Neural progenitor cell (in vitro differentiated cells): Measurements from ENCODE around the gene PSAPL1. TPM values are rescaled to one million over a fixed set of nuclear protein-coding genes. Genes with fewer than 3 reads are reported as not detected.

ENCODE experiments used
- DNase-seq: peaks from one replicate; pipeline ENCODE4 v3.0.0-alpha.2; 2016; ENCODE audit warnings: low spot score
- H2AFZ ChIP-seq: fragments of 200-600 bp; sonication (generic); replicated peaks from 2 replicates; pipeline ENCODE4 v1.6.1; 2016; ENCODE audit warnings: antibody characterized with exemption
- H3F3A ChIP-seq: fragments of 200-600 bp; sonication (generic); 2 replicates; pipeline ENCODE4 v1.6.1; 2016; ENCODE audit warnings: antibody characterized with exemption, low read depth
- H3K27ac ChIP-seq: fragments of 200-600 bp; sonication (generic); 2 replicates; pipeline ENCODE4 v1.5.1; 2016; ENCODE audit warnings: mild to moderate bottlenecking
- H3K27me3 ChIP-seq: fragments of 200-600 bp; sonication (generic); 2 replicates; pipeline ENCODE4 v1.6.1; 2016; ENCODE audit warnings: mild to moderate bottlenecking, moderate library complexity
- H3K36me3 ChIP-seq: fragments of 200-600 bp; sonication (generic); 2 replicates; pipeline ENCODE4 v1.5.1; 2016
- H3K4me1 ChIP-seq: fragments of 200-600 bp; sonication (generic); 2 replicates; pipeline ENCODE4 v1.6.1; 2016; ENCODE audit warnings: mixed run types
- H3K4me2 ChIP-seq: fragments of 200-600 bp; sonication (generic); 2 replicates; pipeline ENCODE4 v1.6.1; 2016
- H3K4me3 ChIP-seq: fragments of 200-600 bp; sonication (generic); 2 replicates; pipeline ENCODE4 v1.5.1; 2016
- H3K79me2 ChIP-seq: fragments of 200-600 bp; sonication (generic); 2 replicates; pipeline ENCODE4 v1.6.1; 2016; ENCODE audit warnings: low read depth
- H3K9ac ChIP-seq: fragments of 200-600 bp; sonication (generic); 2 replicates; pipeline ENCODE4 v1.6.1; 2016
- H3K9me3 ChIP-seq: fragments of 200-600 bp; sonication (generic); 2 replicates; pipeline ENCODE4 v1.5.1; 2016; ENCODE audit warnings: low read depth
- H4K20me1 ChIP-seq: fragments of 200-600 bp; sonication (generic); 2 replicates; pipeline ENCODE4 v1.6.1; 2016; ENCODE audit warnings: low read depth
- H3K27ac Mint-ChIP-seq: 3 replicates; pipeline ENCODE4 v1.8.0; 2021; ENCODE audit warnings: mixed read lengths
- H3K27me3 Mint-ChIP-seq: 2 replicates; pipeline ENCODE4 v1.8.0; 2022; ENCODE audit warnings: low read depth, mild to moderate bottlenecking, inconsistent platforms, moderate library complexity, mixed read lengths; ENCODE audit not compliant: insufficient read depth
- H3K36me3 Mint-ChIP-seq: 3 replicates; pipeline ENCODE4 v1.8.0; 2021; ENCODE audit warnings: mixed read lengths
- H3K4me1 Mint-ChIP-seq: 3 replicates; pipeline ENCODE4 v1.8.0; 2021; ENCODE audit warnings: mixed read lengths
- H3K4me3 Mint-ChIP-seq: 3 replicates; pipeline ENCODE4 v1.8.0; 2021; ENCODE audit warnings: mild to moderate bottlenecking, moderate library complexity, mixed read lengths
- H3K9me3 Mint-ChIP-seq: 3 replicates; pipeline ENCODE4 v1.8.0; 2020; ENCODE audit warnings: mixed read lengths
- EZH2 ChIP-seq: fragments of 200-600 bp; sonication (generic); IDR thresholded peaks from 2 replicates; pipeline ENCODE4 v1.6.1; 2017; ENCODE audit warnings: antibody characterized with exemption, mild to moderate bottlenecking, moderate library complexity
- EZH2phosphoT487 ChIP-seq: fragments of 200-600 bp; sonication (generic); IDR thresholded peaks from 2 replicates; pipeline ENCODE4 v1.6.1; 2017; ENCODE audit warnings: antibody characterized with exemption
- total RNA-seq: library from RNA; depleted of rRNA; stranded (reverse); fragments of >200 nt; gene quantifications from 2 replicates; pipeline ENCODE4 v1.2.3, GENCODE V29; 2015; ENCODE audit warnings: low replicate concordance
- TF ChIP-seq, protein P1 (sequence below): fragments of 200-600 bp; sonication (generic); IDR thresholded peaks from 2 replicates; pipeline ENCODE4 v1.5.1; 2017; ENCODE audit warnings: antibody characterized with exemption, mild to moderate bottlenecking

Gene PSAPL1
- total RNA-seq, 1 donor from 2014 or later, result not detected

DNA sequence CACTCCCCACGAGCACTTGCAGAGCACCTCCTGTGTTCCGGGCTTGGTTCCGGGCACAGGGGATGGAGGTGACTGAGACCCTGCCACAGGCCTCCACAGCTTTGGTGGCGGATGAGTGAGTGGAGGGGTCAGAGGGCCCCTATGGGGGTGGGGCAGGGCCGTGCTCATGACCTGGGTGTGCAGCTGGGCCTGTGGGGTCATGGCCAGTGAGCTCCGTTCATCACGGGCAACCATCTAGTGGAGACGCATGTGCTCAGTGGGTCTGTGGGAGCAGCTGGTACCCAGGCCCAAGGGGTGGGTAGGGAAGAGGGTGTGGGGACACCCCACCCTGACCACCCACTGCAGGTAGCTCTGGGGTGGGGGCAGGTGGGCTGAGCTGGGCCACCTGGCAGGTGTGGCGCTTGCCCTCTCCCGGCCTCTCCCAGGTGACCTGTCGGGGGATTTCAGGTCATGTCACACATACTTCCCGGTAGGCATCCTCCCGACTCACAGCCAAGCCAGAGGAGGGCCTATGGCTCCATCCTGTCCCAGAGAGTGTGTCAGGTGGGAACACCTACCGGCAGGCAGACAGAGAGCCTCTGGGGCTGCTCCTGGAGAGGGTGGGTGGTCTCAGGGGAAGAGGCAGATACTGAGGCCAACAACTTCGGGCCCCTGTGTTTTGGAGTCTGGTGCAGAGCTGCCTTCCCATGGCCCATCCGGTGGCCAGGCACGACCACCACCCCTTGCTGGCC lies 3.6 kb downstream of the PSAPL1 start:
- no peak overlapping the region for H3K4me3 Mint-ChIP-seq
- Histone ChIP-seq H3K79me2 (no peaks in the 10 kb centered on the region), H4K20me1 (peaks cover 15% of the 10 kb centered on the region), H3K9ac (no peak overlapping the region), H3K27me3 (no peaks in the 10 kb centered on the region), H3K27ac (no peak overlapping the region), H3K9me3 (no peaks in the 10 kb centered on the region), H3K4me1 (peaks cover 34% of the 10 kb centered on the region), H3F3A (no peaks in the 10 kb centered on the region), H3K4me2 (no peak overlapping the region), H3K36me3 (no peaks in the 10 kb centered on the region), H3K4me3 (no peak overlapping the region), H2AFZ (no peak overlapping the region)
- peaks cover 43% of the 10 kb centered on the region for H3K4me1 Mint-ChIP-seq
- H3K36me3 Mint-ChIP-seq, result no peaks in the 10 kb centered on the region
- no peak for TF ChIP-seq EZH2
- TF ChIP-seq EZH2phosphoT487, result no peak
- TF ChIP-seq, protein P1, sequence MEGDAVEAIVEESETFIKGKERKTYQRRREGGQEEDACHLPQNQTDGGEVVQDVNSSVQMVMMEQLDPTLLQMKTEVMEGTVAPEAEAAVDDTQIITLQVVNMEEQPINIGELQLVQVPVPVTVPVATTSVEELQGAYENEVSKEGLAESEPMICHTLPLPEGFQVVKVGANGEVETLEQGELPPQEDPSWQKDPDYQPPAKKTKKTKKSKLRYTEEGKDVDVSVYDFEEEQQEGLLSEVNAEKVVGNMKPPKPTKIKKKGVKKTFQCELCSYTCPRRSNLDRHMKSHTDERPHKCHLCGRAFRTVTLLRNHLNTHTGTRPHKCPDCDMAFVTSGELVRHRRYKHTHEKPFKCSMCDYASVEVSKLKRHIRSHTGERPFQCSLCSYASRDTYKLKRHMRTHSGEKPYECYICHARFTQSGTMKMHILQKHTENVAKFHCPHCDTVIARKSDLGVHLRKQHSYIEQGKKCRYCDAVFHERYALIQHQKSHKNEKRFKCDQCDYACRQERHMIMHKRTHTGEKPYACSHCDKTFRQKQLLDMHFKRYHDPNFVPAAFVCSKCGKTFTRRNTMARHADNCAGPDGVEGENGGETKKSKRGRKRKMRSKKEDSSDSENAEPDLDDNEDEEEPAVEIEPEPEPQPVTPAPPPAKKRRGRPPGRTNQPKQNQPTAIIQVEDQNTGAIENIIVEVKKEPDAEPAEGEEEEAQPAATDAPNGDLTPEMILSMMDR, result no peak
- H3K9me3 Mint-ChIP-seq, result no peaks in the 10 kb centered on the region
- H3K27ac Mint-ChIP-seq, result peak overlapping the region; percentile 66
- H3K27me3 Mint-ChIP-seq, result peaks cover 7% of the 10 kb centered on the region
- no peak for DNase-seq

DNA sequence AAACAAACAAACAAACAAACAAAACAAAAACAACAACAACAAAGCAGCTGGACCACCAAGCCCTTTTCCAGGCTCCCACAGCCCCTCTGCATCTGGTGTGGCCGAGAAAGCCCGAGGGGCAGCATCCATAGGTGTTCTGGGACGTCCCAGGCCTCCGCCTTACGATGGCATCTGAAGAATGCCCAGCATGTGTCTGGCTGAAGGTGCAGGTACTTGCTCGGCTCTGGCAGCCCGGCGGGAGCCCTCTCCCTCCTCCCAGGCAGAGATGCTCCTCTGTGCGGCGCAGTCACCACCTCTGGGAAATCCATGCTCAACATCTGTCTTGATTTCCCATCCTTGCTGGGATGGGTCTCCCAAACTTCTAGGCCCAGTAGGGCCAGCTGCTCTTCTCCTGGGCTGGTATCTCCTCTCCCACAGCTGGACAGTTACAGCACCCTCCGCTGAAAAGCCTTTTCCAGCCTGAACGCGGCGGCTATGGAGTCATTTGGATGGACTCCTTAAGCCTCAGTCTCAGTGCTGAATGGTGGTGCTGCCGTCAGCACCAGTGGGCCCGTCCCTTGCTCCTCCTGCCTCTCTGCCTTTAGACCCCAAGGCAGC lies 4.3 kb downstream of the PSAPL1 start:
- no peak overlapping the region for H3K9ac ChIP-seq
- H3K27me3 Mint-ChIP-seq, result peaks cover 7% of the 10 kb centered on the region
- H3K4me3 ChIP-seq, result no peak overlapping the region
- H3K4me2 ChIP-seq, result no peak overlapping the region
- H3K79me2 ChIP-seq, result no peaks in the 10 kb centered on the region
- no peak overlapping the region for H3K4me3 Mint-ChIP-seq
- H3K27ac ChIP-seq, result no peak overlapping the region
- H4K20me1 ChIP-seq, result peaks cover 15% of the 10 kb centered on the region
- peak overlapping the region; percentile 66 for H3K27ac Mint-ChIP-seq
- TF ChIP-seq, protein P1, result no peak
- TF ChIP-seq EZH2phosphoT487, result no peak
- no peaks in the 10 kb centered on the region for H3K36me3 Mint-ChIP-seq
- no peaks in the 10 kb centered on the region for H3K9me3 ChIP-seq
- H3K4me1 ChIP-seq, result peaks cover 34% of the 10 kb centered on the region
- no peaks in the 10 kb centered on the region for H3K27me3 ChIP-seq
- H3K4me1 Mint-ChIP-seq, result peaks cover 38% of the 10 kb centered on the region
- H3F3A ChIP-seq, result no peaks in the 10 kb centered on the region
- H3K36me3 ChIP-seq, result no peaks in the 10 kb centered on the region
- peak; percentile 49 for DNase-seq
- no peak overlapping the region for H2AFZ ChIP-seq
- no peaks in the 10 kb centered on the region for H3K9me3 Mint-ChIP-seq

DNA sequence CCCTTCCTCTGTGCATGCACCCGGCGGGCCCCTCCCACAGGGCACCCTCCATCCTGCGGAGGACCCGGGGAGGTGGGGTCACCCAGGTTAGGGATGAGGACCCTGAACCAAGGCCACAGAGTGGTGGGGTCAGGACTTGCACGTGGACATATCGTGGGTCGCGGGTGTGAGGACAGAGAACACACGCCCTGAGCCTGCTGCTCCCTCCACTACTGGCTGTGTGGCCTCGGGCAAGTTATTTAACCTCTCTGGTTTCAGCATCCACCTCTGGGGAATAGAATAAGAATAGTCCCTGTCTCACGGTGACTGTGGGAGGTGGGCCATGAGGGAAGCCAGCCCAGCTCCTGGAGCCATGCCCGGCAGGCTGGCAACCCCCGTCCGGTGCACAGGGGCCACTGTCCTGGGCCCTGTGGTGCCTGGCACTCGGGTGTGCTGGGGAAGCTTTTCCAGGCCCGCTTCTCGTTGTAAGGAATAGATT lies 5.1 kb downstream of the PSAPL1 start:
- Mint-ChIP-seq H3K9me3 (no peaks in the 10 kb centered on the region), H3K4me1 (peaks cover 33% of the 10 kb centered on the region), H3K4me3 (no peak overlapping the region), H3K27me3 (peaks cover 3% of the 10 kb centered on the region), H3K36me3 (no peaks in the 10 kb centered on the region), H3K27ac (no peak overlapping the region)
- Histone ChIP-seq H3K27ac (no peak overlapping the region), H3K9me3 (no peaks in the 10 kb centered on the region), H3K79me2 (no peaks in the 10 kb centered on the region), H3K4me3 (no peak overlapping the region), H3F3A (no peaks in the 10 kb centered on the region), H3K4me2 (no peak overlapping the region), H3K27me3 (no peaks in the 10 kb centered on the region), H3K4me1 (peaks cover 34% of the 10 kb centered on the region), H2AFZ (no peak overlapping the region), H4K20me1 (peaks cover 15% of the 10 kb centered on the region), H3K9ac (no peak overlapping the region), H3K36me3 (no peaks in the 10 kb centered on the region)
- TF ChIP-seq, protein P1, result no peak
- TF ChIP-seq EZH2phosphoT487 (no peak), EZH2 (no peak)
- DNase-seq, result no peak
